WERI-Rb-1 (cell line): ENCODE measurements around the gene FOXO6.

Experiments
- DNase-seq: peaks from one replicate; pipeline ENCODE4 v3.0.0-alpha.2; 2020
- H3K27ac ChIP-seq: fragments of 250-450 bp; sonication (Bioruptor Pico); 2 replicates; pipeline ENCODE4 v1.5.1; 2020; ENCODE audit warnings: mild to moderate bottlenecking, moderate library complexity
- H3K27me3 ChIP-seq: fragments of 250-450 bp; sonication (Bioruptor Pico); 2 replicates; pipeline ENCODE4 v1.5.1; 2021; ENCODE audit warnings: mild to moderate bottlenecking, low read depth, moderate library complexity; ENCODE audit not compliant: insufficient read depth, severe bottlenecking
- H3K36me3 ChIP-seq: fragments of 250-450 bp; sonication (Bioruptor Pico); 2 replicates; pipeline ENCODE4 v1.5.1; 2020; ENCODE audit warnings: mild to moderate bottlenecking, moderate library complexity
- H3K4me3 ChIP-seq: 2 replicates; pipeline ENCODE4 v1.5.1; 2011; ENCODE audit warnings: low read depth, mild to moderate bottlenecking, control low read depth, low read length
- H3K9me3 ChIP-seq: fragments of 250-450 bp; sonication (Bioruptor Pico); 2 replicates; pipeline ENCODE4 v1.5.1; 2021; ENCODE audit warnings: mild to moderate bottlenecking, moderate library complexity; ENCODE audit not compliant: severe bottlenecking
- TF ChIP-seq, protein P1 (sequence below): IDR thresholded peaks from 2 replicates; pipeline ENCODE4 v1.5.1; 2011; ENCODE audit warnings: low read depth, mild to moderate bottlenecking, control low read depth, inconsistent platforms, low read length

The FOXO6 gene

DNA sequence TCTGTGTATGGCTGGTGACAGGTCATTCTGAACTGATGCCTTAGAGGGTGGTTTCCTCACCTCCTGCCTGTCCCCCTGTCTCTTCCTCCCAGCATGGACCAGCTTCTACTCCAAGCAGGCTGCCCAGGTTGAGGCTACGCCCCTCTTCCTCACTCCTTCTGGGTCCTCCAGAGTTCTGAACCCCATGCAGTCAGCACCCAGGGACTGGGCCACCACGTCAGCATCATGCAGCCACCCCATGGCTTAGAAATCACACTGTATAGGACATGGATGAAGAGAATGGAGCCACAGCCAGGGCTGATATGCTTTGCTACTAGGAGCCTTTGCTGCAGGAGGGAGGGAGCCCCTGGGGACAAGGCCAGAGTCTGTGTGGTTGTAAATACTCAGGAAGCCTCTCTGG is 8.3 kb downstream of the FOXO6 start:
- Histone ChIP-seq H3K27me3 (no peaks in the 10 kb centered on the region), H3K36me3 (peaks cover 53% of the 10 kb centered on the region), H3K4me3 (no peak overlapping the region), H3K27ac (peak overlapping the region; percentile 64), H3K9me3 (no peaks in the 10 kb centered on the region)
- TF ChIP-seq, protein P1, sequence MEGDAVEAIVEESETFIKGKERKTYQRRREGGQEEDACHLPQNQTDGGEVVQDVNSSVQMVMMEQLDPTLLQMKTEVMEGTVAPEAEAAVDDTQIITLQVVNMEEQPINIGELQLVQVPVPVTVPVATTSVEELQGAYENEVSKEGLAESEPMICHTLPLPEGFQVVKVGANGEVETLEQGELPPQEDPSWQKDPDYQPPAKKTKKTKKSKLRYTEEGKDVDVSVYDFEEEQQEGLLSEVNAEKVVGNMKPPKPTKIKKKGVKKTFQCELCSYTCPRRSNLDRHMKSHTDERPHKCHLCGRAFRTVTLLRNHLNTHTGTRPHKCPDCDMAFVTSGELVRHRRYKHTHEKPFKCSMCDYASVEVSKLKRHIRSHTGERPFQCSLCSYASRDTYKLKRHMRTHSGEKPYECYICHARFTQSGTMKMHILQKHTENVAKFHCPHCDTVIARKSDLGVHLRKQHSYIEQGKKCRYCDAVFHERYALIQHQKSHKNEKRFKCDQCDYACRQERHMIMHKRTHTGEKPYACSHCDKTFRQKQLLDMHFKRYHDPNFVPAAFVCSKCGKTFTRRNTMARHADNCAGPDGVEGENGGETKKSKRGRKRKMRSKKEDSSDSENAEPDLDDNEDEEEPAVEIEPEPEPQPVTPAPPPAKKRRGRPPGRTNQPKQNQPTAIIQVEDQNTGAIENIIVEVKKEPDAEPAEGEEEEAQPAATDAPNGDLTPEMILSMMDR = no peak
- DNase-seq = no peak

DNA sequence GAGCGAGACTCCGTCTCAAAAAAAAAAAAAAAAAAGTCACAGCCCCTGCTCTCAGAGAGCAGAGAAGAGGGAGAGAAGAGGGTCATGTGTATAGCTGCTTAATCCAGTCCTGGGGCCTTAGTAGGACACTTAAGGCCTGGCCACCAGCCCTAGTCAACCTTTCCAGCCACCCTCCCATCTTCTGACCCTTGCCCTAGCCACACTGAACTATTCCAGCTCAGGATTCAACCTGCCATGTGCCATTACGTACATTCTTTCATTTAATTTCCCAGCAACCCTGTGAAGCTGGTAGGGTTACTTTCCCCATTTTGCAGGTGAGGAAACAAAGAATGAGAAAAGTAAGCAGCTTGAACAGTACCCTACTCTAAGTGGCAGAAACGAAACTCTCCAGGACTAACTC is 9.0 kb downstream of the FOXO6 start:
- Histone ChIP-seq H3K4me3 (no peak overlapping the region), H3K27me3 (no peaks in the 10 kb centered on the region), H3K36me3 (peaks cover 53% of the 10 kb centered on the region), H3K27ac (peak overlapping the region; percentile 93), H3K9me3 (no peaks in the 10 kb centered on the region)
- TF ChIP-seq, protein P1 = no peak
- no peak for DNase-seq

DNA sequence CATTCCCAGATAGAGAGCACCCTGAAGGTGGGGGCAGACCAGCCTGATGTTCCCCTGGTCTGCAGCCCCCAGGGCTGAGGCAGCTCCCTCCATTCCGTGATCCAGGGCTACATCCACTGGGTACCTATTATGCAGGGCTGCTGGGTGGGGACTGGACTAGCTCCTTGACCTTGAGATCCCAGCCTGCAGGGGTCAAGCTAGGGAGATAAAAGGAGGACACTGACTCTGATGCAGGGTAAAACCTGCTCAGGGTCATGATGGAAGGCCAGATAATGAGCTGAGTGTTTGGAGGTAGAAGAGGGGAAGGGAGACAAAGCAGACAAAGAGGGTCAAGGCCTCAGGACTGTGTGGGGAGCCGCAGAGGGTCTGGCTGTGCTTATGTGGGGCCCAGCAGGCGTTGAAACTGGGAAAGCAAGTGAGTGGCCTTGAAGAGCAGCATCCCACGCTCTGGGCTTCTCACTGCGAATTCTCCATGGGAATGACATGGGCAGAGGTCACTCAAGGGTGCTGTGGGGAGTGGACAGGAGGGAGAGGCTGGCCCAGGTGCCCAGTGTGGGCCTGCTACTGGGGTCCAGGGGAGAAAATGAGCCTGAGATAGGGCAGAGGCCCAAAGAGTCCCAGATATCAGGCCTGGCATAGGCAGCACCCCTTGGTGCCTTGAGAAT is 9.7 kb downstream of the FOXO6 start:
- H3K9me3 ChIP-seq = no peaks in the 10 kb centered on the region
- H3K4me3 ChIP-seq = no peak overlapping the region
- TF ChIP-seq, protein P1 = no peak
- H3K27ac ChIP-seq = peak overlapping the region; percentile 93
- H3K36me3 ChIP-seq = peaks cover 56% of the 10 kb centered on the region
- no peaks in the 10 kb centered on the region for H3K27me3 ChIP-seq
- DNase-seq = no peak

GRCh38 chr1:41371630-41372599 is 10.7 kb downstream of the FOXO6 start:
- H3K9me3 ChIP-seq = no peaks in the 10 kb centered on the region
- H3K27me3 ChIP-seq = no peaks in the 10 kb centered on the region
- H3K36me3 ChIP-seq = peaks cover 54% of the 10 kb centered on the region
- peak; percentile 96 for DNase-seq
- no peak overlapping the region; the same call in 1 of the 2 replicates for H3K4me3 ChIP-seq
- H3K27ac ChIP-seq = peak overlapping the region; percentile 93
- TF ChIP-seq, protein P1 = no peak

DNA sequence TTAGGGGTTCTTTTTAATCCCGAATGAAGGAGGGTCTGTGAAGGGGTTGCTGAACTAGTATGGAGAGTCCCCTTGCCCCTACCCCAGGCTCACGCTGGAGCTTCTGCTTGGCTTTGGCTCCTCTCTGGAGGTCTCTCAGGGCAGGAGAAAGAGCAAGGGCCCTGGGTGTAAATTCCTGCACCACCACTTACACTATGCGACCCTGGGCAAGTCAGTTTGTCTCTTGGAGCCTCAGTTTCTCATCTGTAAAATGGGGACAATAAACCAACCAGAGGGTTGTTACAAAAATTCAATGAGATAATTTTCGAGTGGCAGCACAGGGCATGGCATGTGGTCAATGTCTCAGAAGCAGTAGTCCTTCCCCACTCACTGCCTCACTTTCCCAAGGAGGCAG is 11.4 kb downstream of the FOXO6 start:
- peaks cover 56% of the 10 kb centered on the region for H3K36me3 ChIP-seq
- DNase-seq = no peak
- no peaks in the 10 kb centered on the region for H3K9me3 ChIP-seq
- TF ChIP-seq, protein P1 = no peak
- H3K27me3 ChIP-seq = no peaks in the 10 kb centered on the region
- peak overlapping the region; percentile 93 for H3K27ac ChIP-seq
- no peak overlapping the region for H3K4me3 ChIP-seq
